Coronary artery (tissue), 2 donors: ENCODE data around the gene GCH1.

Source experiments
- DNase-seq: peaks from one replicate; pipeline ENCODE4 v3.0.0-alpha.2; 2017; ENCODE audit warnings: low spot score
- H3K27ac ChIP-seq, 2 donors: fragments of 200-600 bp; sonication (generic); one replicate each; pipeline ENCODE4 v1.5.1; 2016 to 2019
- H3K4me3 ChIP-seq: fragments of 200-600 bp; sonication (generic); 2 replicates; pipeline ENCODE4 v1.5.1; 2016; ENCODE audit warnings: mild to moderate bottlenecking, moderate library complexity
- CTCF ChIP-seq: fragments of 200-600 bp; sonication (generic); IDR thresholded peaks from one replicate; pipeline ENCODE4 v1.5.1; 2019; ENCODE audit warnings: antibody characterized with exemption

Gene GCH1

GRCh38 chr14:54837508-54838149 lies 65.0 kb downstream of the GCH1 start:
- TF ChIP-seq CTCF = no peak
- Histone ChIP-seq H3K27ac (no peak overlapping the region), H3K4me3 (no peak overlapping the region)
- no peak for DNase-seq

- Histone ChIP-seq H3K4me3 (no peak overlapping the region), H3K27ac (no peak overlapping the region)
- no peak for TF ChIP-seq CTCF
- DNase-seq = no peak
Observed at GRCh38 chr14:54836231-54836630, 66.4 kb downstream of the GCH1 start.

- no peak for TF ChIP-seq CTCF
- H3K4me3 ChIP-seq = no peak overlapping the region
- no peak overlapping the region for H3K27ac ChIP-seq
- no peak for DNase-seq
Observed at GRCh38 chr14:54834727-54835126, 67.9 kb downstream of the GCH1 start.

GRCh38 chr14:54834081-54834480 lies 68.5 kb downstream of the GCH1 start:
- no peak for DNase-seq
- TF ChIP-seq CTCF = no peak
- Histone ChIP-seq H3K4me3 (no peak overlapping the region), H3K27ac (no peak overlapping the region)

GRCh38 chr14:54830650-54831049 lies 72.0 kb downstream of the GCH1 start:
- DNase-seq = no peak
- no peak for TF ChIP-seq CTCF
- Histone ChIP-seq H3K4me3 (no peak overlapping the region), H3K27ac (no peak overlapping the region)

GRCh38 chr14:54829486-54830224 lies 73.0 kb downstream of the GCH1 start:
- H3K4me3 ChIP-seq = no peak overlapping the region
- no peak overlapping the region for H3K27ac ChIP-seq
- no peak for DNase-seq
- no peak for TF ChIP-seq CTCF

- TF ChIP-seq CTCF = no peak
- Histone ChIP-seq H3K4me3 (no peak overlapping the region), H3K27ac (no peak overlapping the region)
- DNase-seq = no peak
Observed at GRCh38 chr14:54828037-54828436, 74.6 kb downstream of the GCH1 start.
